Neutrophil (primary cell): ENCODE data around the gene PLCZ1.

ENCODE experiments used
- H3K27ac ChIP-seq: fragments of 200-600 bp; sonication (generic); 2 replicates; pipeline ENCODE4 v1.5.1; 2016; ENCODE audit warnings: mild to moderate bottlenecking, moderate library complexity
- H3K27me3 ChIP-seq: fragments of 200-600 bp; sonication (generic); 2 replicates; pipeline ENCODE4 v1.6.0; 2016; ENCODE audit warnings: mild to moderate bottlenecking
- H3K36me3 ChIP-seq: fragments of 200-600 bp; sonication (generic); 2 replicates; pipeline ENCODE4 v1.5.1; 2017
- H3K4me1 ChIP-seq, 2 experiments: fragments of 200-600 bp in 1 of 2; sonication (generic) in 1 of 2; 1 replicate in 1 of 2; 2 replicates in 1 of 2; pipeline versions ENCODE4 v1.5.1 to v1.6.1; 2013 to 2016; ENCODE audit warnings: low read depth in 1 of 2, low read length in 1 of 2, mild to moderate bottlenecking in 1 of 2, moderate library complexity in 1 of 2; ENCODE audit not compliant: control insufficient read depth in 1 of 2, insufficient read depth in 1 of 2
- H3K4me3 ChIP-seq, 2 experiments: fragments of 200-600 bp in 1 of 2; sonication (generic) in 1 of 2; 1 replicate in 1 of 2; 2 replicates in 1 of 2; pipeline ENCODE4 v1.5.1; 2013 to 2016; ENCODE audit warnings: low read depth in 1 of 2, low read length in 1 of 2, mild to moderate bottlenecking in 1 of 2, moderate library complexity in 1 of 2
- H3K9me3 ChIP-seq: fragments of 200-600 bp; sonication (generic); 2 replicates; pipeline ENCODE4 v1.5.1; 2016
- CTCF ChIP-seq: fragments of 200-600 bp; sonication (generic); IDR thresholded peaks from 2 replicates; pipeline ENCODE4 v1.5.1; 2016; ENCODE audit warnings: antibody characterized with exemption

The PLCZ1 gene

GRCh38 chr12:18646286-18646890 lies 91.4 kb downstream of the PLCZ1 start:
- no peak overlapping the region for H3K27ac ChIP-seq
- H3K9me3 ChIP-seq: no peaks in the 10 kb centered on the region
- no peaks in the 10 kb centered on the region for H3K27me3 ChIP-seq
- no peak for TF ChIP-seq CTCF
- H3K4me3 ChIP-seq: no peak overlapping the region
- H3K36me3 ChIP-seq: no peaks in the 10 kb centered on the region
- H3K4me1 ChIP-seq: no peaks in the 10 kb centered on the region

- no peak for TF ChIP-seq CTCF
- Histone ChIP-seq H3K9me3 (no peaks in the 10 kb centered on the region), H3K4me1 (no peaks in the 10 kb centered on the region), H3K4me3 (no peak overlapping the region), H3K27me3 (no peaks in the 10 kb centered on the region), H3K36me3 (no peaks in the 10 kb centered on the region), H3K27ac (no peak overlapping the region)
Measured at GRCh38 chr12:18644564-18644963, 93.2 kb downstream of the PLCZ1 start.

GRCh38 chr12:18643681-18644080 lies 94.1 kb downstream of the PLCZ1 start:
- Histone ChIP-seq H3K4me1 (no peaks in the 10 kb centered on the region), H3K4me3 (no peak overlapping the region), H3K36me3 (no peaks in the 10 kb centered on the region), H3K27ac (no peak overlapping the region), H3K9me3 (no peaks in the 10 kb centered on the region), H3K27me3 (no peaks in the 10 kb centered on the region)
- no peak for TF ChIP-seq CTCF

- H3K4me1 ChIP-seq: no peaks in the 10 kb centered on the region
- no peak for TF ChIP-seq CTCF
- H3K36me3 ChIP-seq: no peaks in the 10 kb centered on the region
- no peak overlapping the region for H3K27ac ChIP-seq
- H3K4me3 ChIP-seq: no peak overlapping the region
- no peaks in the 10 kb centered on the region for H3K9me3 ChIP-seq
- no peaks in the 10 kb centered on the region for H3K27me3 ChIP-seq
Measured at GRCh38 chr12:18640321-18640955, 97.4 kb downstream of the PLCZ1 start.

GRCh38 chr12:18634382-18634781 lies 103.4 kb downstream of the PLCZ1 start:
- Histone ChIP-seq H3K4me3 (no peak overlapping the region), H3K9me3 (no peaks in the 10 kb centered on the region)
- TF ChIP-seq CTCF: no peak

More at GRCh38 chr12:18634382-18634781, 103.4 kb downstream of the PLCZ1 start:
- H3K4me1 ChIP-seq: no peaks in the 10 kb centered on the region
- H3K27me3 ChIP-seq: no peaks in the 10 kb centered on the region
- no peaks in the 10 kb centered on the region for H3K36me3 ChIP-seq
- H3K27ac ChIP-seq: no peak overlapping the region
